Measurements from ENCODE around the gene UTY.
"Not testable (repeated sequence)": the region's sequence is repeated elsewhere in the genome, so short reads cannot be mapped to it uniquely, and the experiment has no call there.

Gene UTY

GRCh38 chrY:13299411-13299810 is 180.4 kb downstream of the UTY start:
- DNase-seq (ENCODE audit: low read depth in 2 of 2): no peak

GRCh38 chrY:13296176-13296890 is 183.5 kb downstream of the UTY start:
- no peak for DNase-seq (ENCODE audit: low read depth in 2 of 2)

- no peak for DNase-seq (ENCODE audit: low read depth in 2 of 2)
Measured at GRCh38 chrY:13295026-13295425, 184.8 kb downstream of the UTY start.

- no peak for DNase-seq (ENCODE audit: low read depth in 2 of 2)
Measured at GRCh38 chrY:13291199-13291598, 188.6 kb downstream of the UTY start.

- not testable (repeated sequence) for DNase-seq (ENCODE audit: low read depth in 2 of 2)
Measured at GRCh38 chrY:13282151-13283054, 197.4 kb downstream of the UTY start.

- no peak for DNase-seq (ENCODE audit: low read depth in 2 of 2)
Measured at GRCh38 chrY:13279561-13279960, 200.3 kb downstream of the UTY start.

GRCh38 chrY:13271706-13272105 is 208.1 kb downstream of the UTY start:
- no peak for DNase-seq (ENCODE audit: low read depth in 2 of 2)

- DNase-seq (ENCODE audit: low read depth in 2 of 2): not testable (repeated sequence)
Measured at GRCh38 chrY:13253941-13254440, 225.8 kb downstream of the UTY start.

GRCh38 chrY:13250421-13250820 is 229.4 kb downstream of the UTY start:
- no peak for DNase-seq (ENCODE audit: low read depth in 2 of 2)

- DNase-seq (ENCODE audit: low read depth in 2 of 2): no peak
Measured at GRCh38 chrY:13243716-13244115, 236.1 kb downstream of the UTY start.

- DNase-seq (ENCODE audit: low read depth in 2 of 2): no peak
Measured at GRCh38 chrY:13233901-13234300, 245.9 kb downstream of the UTY start.

- DNase-seq (ENCODE audit: low read depth in 2 of 2): no peak
Measured at GRCh38 chrY:13233118-13233517, 246.7 kb downstream of the UTY start.

- no peak for DNase-seq (ENCODE audit: low read depth in 2 of 2)
Measured at GRCh38 chrY:13227354-13227953, 252.4 kb downstream of the UTY start.

GRCh38 chrY:13210961-13211646 is 268.7 kb downstream of the UTY start:
- no peak for DNase-seq (ENCODE audit: low read depth in 2 of 2)

GRCh38 chrY:13205214-13205613 is 274.6 kb downstream of the UTY start:
- no peak for DNase-seq (ENCODE audit: low read depth in 2 of 2)

All from stimulated activated CD4-positive, alpha-beta T cell treated with anti-CD3 and anti-CD28 coated beads, Interleukin-15, amount 100 ng/mL, for 48 hours (primary cell).